KMS-11 (cell line): ENCODE measurements around the gene FOXL1.

ENCODE experiments used
- H2AFZ ChIP-seq: fragments of 200-600 bp; sonication (generic); 2 replicates; pipeline ENCODE4 v1.6.1; 2016; ENCODE audit warnings: antibody characterized with exemption, mixed run types, low read depth
- H3K27ac ChIP-seq: fragments of 200-600 bp; sonication (generic); 2 replicates; pipeline ENCODE4 v1.6.1; 2016; ENCODE audit warnings: mild to moderate bottlenecking, mixed run types
- H3K27me3 ChIP-seq: fragments of 200-600 bp; sonication (generic); 2 replicates; pipeline ENCODE4 v1.6.1; 2017; ENCODE audit warnings: mild to moderate bottlenecking, low read depth, mixed run types, moderate library complexity; ENCODE audit not compliant: insufficient read depth
- H3K36me3 ChIP-seq: fragments of 200-600 bp; sonication (generic); 2 replicates; pipeline ENCODE4 v1.6.1; 2017; ENCODE audit warnings: mild to moderate bottlenecking, mixed run types; ENCODE audit not compliant: insufficient read depth
- H3K4me1 ChIP-seq: fragments of 200-600 bp; sonication (generic); 2 replicates; pipeline ENCODE4 v1.6.1; 2016; ENCODE audit warnings: mild to moderate bottlenecking, low read depth, mixed run types; ENCODE audit not compliant: poor library complexity, severe bottlenecking
- H3K4me2 ChIP-seq: fragments of 200-600 bp; sonication (generic); 2 replicates; pipeline ENCODE4 v1.7.0; 2016; ENCODE audit warnings: mild to moderate bottlenecking, mixed run types
- H3K4me3 ChIP-seq: fragments of 200-600 bp; sonication (generic); IDR thresholded peaks from 2 replicates; pipeline ENCODE4 v1.6.1; 2017; ENCODE audit warnings: low read depth, low read length, mixed read lengths; ENCODE audit not compliant: insufficient read depth
- H3K79me2 ChIP-seq: fragments of 200-600 bp; sonication (generic); 2 replicates; pipeline ENCODE4 v1.6.1; 2016; ENCODE audit warnings: low read depth, mixed run types; ENCODE audit not compliant: insufficient read depth
- H3K9ac ChIP-seq: fragments of 200-600 bp; sonication (generic); 2 replicates; pipeline ENCODE4 v1.6.1; 2016; ENCODE audit warnings: mild to moderate bottlenecking, mixed run types
- H4K20me1 ChIP-seq: fragments of 200-600 bp; sonication (generic); 2 replicates; pipeline ENCODE4 v1.6.1; 2016; ENCODE audit warnings: mild to moderate bottlenecking, mixed run types; ENCODE audit not compliant: insufficient read depth
- TF ChIP-seq, protein P1 (sequence below): fragments of 200-600 bp; sonication (generic); conservative IDR thresholded peaks from 2 replicates; pipeline ENCODE4 v1.6.1; 2017; ENCODE audit warnings: low read depth, mild to moderate bottlenecking, antibody characterized with exemption, low read length, moderate library complexity, mixed read lengths

Gene FOXL1

DNA sequence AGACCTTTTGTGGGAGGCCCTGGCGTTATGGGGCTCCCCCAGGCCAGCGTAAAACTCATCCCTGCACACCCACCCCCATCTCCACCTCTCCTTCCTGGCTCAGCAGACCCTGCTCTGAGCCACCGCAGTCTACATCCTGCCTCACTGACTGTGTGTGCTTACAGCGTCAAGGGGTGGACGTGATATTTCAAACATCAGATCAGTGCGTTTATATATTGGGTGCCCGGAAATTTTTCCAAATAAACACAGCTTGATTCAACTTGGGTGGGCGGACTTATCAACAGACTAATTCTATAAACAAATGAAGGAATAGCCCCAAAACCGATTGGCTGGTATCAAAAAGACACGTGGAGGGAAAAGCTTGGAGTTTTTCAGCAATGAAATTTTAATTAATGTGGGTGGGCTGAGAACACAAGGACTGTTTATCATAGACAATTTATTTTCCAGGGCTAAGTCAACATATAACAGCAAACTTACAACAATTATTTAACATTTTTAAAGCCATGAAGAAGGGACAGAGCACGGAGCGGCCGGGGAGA, at the start of gene FOXL1:
Gene FOXL1, plus strand, starts transcription at position 489 of the 539 bp plus-strand sequence. CDS start 175 bp downstream, outside the sequence.
- no peaks in the 10 kb centered on the region for H4K20me1 ChIP-seq
- no peaks in the 10 kb centered on the region for H3K79me2 ChIP-seq
- H3K4me1 ChIP-seq = no peaks in the 10 kb centered on the region
- no peaks in the 10 kb centered on the region for H3K36me3 ChIP-seq
- no peak within 1 kb of the TSS for H3K27ac ChIP-seq
- no peak within 1 kb of the TSS for H3K9ac ChIP-seq
- peaks cover 4% of the 10 kb centered on the region; the same call in 1 of the 2 replicates for H3K27me3 ChIP-seq
- no peak within 1 kb of the TSS for H3K4me3 ChIP-seq
- TF ChIP-seq, protein P1, sequence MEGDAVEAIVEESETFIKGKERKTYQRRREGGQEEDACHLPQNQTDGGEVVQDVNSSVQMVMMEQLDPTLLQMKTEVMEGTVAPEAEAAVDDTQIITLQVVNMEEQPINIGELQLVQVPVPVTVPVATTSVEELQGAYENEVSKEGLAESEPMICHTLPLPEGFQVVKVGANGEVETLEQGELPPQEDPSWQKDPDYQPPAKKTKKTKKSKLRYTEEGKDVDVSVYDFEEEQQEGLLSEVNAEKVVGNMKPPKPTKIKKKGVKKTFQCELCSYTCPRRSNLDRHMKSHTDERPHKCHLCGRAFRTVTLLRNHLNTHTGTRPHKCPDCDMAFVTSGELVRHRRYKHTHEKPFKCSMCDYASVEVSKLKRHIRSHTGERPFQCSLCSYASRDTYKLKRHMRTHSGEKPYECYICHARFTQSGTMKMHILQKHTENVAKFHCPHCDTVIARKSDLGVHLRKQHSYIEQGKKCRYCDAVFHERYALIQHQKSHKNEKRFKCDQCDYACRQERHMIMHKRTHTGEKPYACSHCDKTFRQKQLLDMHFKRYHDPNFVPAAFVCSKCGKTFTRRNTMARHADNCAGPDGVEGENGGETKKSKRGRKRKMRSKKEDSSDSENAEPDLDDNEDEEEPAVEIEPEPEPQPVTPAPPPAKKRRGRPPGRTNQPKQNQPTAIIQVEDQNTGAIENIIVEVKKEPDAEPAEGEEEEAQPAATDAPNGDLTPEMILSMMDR = no peak
- no peak within 1 kb of the TSS for H3K4me2 ChIP-seq
- H2AFZ ChIP-seq = no peak within 1 kb of the TSS

DNA sequence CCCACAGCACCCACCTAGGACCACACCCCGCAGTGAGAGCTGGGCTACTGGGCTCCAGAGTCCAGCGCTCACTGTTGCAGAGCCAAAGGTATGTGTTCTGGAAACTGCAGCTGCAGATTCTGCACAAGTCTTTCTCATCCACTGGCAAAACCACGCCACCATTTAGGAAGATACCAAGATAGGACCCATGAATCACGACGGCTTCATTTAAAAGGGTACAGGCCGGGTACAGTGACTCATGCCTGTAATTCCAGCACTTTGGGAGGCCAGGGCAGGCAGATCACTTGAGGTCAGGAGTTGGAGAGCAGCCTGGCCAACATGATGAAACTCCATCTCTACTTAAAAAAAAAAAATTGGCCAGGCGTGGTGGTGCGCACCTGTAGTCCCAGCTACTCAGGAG, 49.2 kb upstream of the FOXL1 start:
- Histone ChIP-seq H4K20me1 (no peaks in the 10 kb centered on the region), H3K27ac (no peak overlapping the region), H3K79me2 (no peaks in the 10 kb centered on the region), H3K4me1 (no peaks in the 10 kb centered on the region), H3K36me3 (no peaks in the 10 kb centered on the region), H2AFZ (no peak overlapping the region), H3K4me3 (no peak overlapping the region), H3K27me3 (no peaks in the 10 kb centered on the region), H3K4me2 (no peak overlapping the region), H3K9ac (no peak overlapping the region)
- TF ChIP-seq, protein P1 = no peak

DNA sequence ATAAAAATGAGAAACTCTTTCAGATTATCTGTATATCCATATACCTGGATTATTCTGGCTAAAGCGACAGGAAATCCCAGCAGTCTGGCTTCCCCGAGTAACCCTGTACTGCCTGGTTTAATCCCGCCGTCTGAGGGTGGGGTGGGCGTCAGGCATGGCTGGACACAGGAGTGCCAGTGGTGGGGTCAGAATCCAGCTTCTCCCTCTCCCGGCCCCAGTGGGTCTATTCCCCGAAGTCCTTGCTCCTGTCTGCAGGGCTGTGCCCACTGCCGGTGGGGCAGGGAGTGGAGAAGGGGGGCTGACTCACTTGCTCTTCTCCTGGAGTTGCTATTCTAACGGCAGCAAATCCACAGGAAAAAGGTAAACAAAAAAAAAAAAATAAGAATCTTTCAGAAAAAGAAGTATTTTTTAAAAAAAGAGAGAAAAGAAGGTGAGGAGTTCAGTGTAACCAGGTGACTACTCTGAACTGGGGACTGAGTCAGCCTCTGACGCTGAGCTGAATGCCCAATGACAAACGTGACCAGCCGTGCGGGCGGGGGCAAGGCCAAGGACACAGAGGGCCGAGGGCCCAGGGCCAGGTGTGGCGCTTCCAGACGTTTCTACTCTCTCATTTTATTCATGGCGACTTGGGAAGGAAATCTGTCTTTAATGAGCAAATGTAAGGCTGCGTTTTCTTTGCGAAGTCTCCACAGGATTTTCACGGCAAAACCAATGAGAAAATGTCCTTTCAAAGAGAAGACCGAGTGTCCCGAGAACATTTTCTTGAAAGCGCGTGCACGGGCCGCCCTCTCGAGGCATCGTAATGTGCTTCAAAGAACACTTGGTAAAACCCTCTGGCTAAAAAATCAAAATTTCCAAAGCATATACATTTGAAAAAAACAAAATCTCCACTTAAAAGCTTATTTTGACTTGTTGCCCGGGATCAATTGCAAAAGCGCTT, 47.8 kb upstream of the FOXL1 start:
- Histone ChIP-seq H3K4me1 (no peaks in the 10 kb centered on the region), H4K20me1 (no peaks in the 10 kb centered on the region), H3K27ac (no peak overlapping the region), H3K4me2 (no peak overlapping the region), H3K4me3 (no peak overlapping the region), H3K9ac (no peak overlapping the region), H3K79me2 (no peaks in the 10 kb centered on the region), H3K27me3 (no peaks in the 10 kb centered on the region), H2AFZ (no peak overlapping the region), H3K36me3 (no peaks in the 10 kb centered on the region)
- TF ChIP-seq, protein P1 = no peak

DNA sequence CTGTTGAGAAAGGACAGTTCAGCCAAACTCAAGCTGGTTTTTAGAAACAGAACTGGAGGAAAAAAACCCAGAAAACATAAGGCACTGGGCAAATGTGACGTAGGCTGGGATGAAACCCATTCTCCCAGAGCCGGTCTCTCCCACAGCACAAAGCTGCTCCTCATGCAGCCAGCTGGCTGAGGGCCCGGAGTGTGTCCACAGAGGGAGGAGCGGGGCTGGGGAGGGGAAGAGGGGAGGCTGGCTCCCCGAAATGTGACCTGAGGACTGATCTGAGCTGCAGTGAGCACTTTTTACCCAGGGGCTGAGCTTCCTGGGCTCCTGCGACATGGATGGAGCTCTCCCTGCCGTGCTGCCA, 47.2 kb upstream of the FOXL1 start:
- no peak overlapping the region for H3K9ac ChIP-seq
- H3K79me2 ChIP-seq = no peaks in the 10 kb centered on the region
- H3K4me2 ChIP-seq = no peak overlapping the region
- H3K4me1 ChIP-seq = no peaks in the 10 kb centered on the region
- no peak overlapping the region for H2AFZ ChIP-seq
- no peaks in the 10 kb centered on the region for H3K27me3 ChIP-seq
- no peak overlapping the region for H3K4me3 ChIP-seq
- no peaks in the 10 kb centered on the region for H4K20me1 ChIP-seq
- TF ChIP-seq, protein P1 = no peak
- no peaks in the 10 kb centered on the region for H3K36me3 ChIP-seq
- no peak overlapping the region for H3K27ac ChIP-seq
